Measurements from ENCODE around the gene FAIM. TPM values are rescaled to one million over a fixed set of nuclear protein-coding genes. Genes with fewer than 3 reads are reported as not detected.

FAIM gene
- total RNA-seq, 2 experiments from 2014 or later: 6.0 TPM

GRCh38 chr3:138624518-138624917 lies 15.9 kb downstream of the FAIM start:
- ChIA-PET CTCF (interaction anchor here (1.0 to 1.4 kb wide), 2 partner anchors 291 to 299 kb away, joined by 3 read pairs; no protein-coding TSS in a partner anchor), POLR2A (no interaction called here)
- no peak for DNase-seq
- intact Hi-C loops (cut with micrococcal nuclease): no loop called here
- no peak overlapping the region for H3K4me3 Mint-ChIP-seq
- no peaks in the 10 kb centered on the region for H3K27me3 Mint-ChIP-seq
- no peaks in the 10 kb centered on the region for H3K9me3 Mint-ChIP-seq
- TF ChIP-seq, protein P1, sequence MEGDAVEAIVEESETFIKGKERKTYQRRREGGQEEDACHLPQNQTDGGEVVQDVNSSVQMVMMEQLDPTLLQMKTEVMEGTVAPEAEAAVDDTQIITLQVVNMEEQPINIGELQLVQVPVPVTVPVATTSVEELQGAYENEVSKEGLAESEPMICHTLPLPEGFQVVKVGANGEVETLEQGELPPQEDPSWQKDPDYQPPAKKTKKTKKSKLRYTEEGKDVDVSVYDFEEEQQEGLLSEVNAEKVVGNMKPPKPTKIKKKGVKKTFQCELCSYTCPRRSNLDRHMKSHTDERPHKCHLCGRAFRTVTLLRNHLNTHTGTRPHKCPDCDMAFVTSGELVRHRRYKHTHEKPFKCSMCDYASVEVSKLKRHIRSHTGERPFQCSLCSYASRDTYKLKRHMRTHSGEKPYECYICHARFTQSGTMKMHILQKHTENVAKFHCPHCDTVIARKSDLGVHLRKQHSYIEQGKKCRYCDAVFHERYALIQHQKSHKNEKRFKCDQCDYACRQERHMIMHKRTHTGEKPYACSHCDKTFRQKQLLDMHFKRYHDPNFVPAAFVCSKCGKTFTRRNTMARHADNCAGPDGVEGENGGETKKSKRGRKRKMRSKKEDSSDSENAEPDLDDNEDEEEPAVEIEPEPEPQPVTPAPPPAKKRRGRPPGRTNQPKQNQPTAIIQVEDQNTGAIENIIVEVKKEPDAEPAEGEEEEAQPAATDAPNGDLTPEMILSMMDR (IDR thresholded peaks at IDR 0.05): no peak
- H3K4me1 Mint-ChIP-seq (ENCODE audit: low read depth): no peaks in the 10 kb centered on the region
- no peak for ATAC-seq
- H3K27ac Mint-ChIP-seq: no peak overlapping the region
- no peaks in the 10 kb centered on the region for H3K36me3 Mint-ChIP-seq (ENCODE audit: low read depth)

- H3K36me3 Mint-ChIP-seq (ENCODE audit: low read depth): no peaks in the 10 kb centered on the region
- H3K4me1 Mint-ChIP-seq (ENCODE audit: low read depth): no peaks in the 10 kb centered on the region
- ChIA-PET POLR2A (no interaction called here), CTCF (interaction anchor here (1.0 to 1.4 kb wide), 3 partner anchors 29 to 297 kb away, joined by 3 read pairs; no protein-coding TSS in a partner anchor)
- no peak overlapping the region for H3K27ac Mint-ChIP-seq
- no peak for ATAC-seq
- H3K4me3 Mint-ChIP-seq: no peak overlapping the region
- DNase-seq: no peak
- TF ChIP-seq, protein P1 (IDR thresholded peaks at IDR 0.05): no peak
- intact Hi-C loops (cut with micrococcal nuclease): no loop called here
- no peaks in the 10 kb centered on the region for H3K27me3 Mint-ChIP-seq
- no peaks in the 10 kb centered on the region for H3K9me3 Mint-ChIP-seq
Observed at GRCh38 chr3:138625707-138626365, 17.3 kb downstream of the FAIM start.

- TF ChIP-seq, protein P1 (IDR thresholded peaks at IDR 0.05): no peak
- Mint-ChIP-seq H3K27me3 (no peaks in the 10 kb centered on the region), H3K4me3 (no peak overlapping the region), H3K4me1 (ENCODE audit: low read depth) (no peaks in the 10 kb centered on the region), H3K36me3 (ENCODE audit: low read depth) (peaks cover 2% of the 10 kb centered on the region), H3K9me3 (no peaks in the 10 kb centered on the region), H3K27ac (no peak overlapping the region)
- DNase-seq (no peak), ATAC-seq (no peak)
- ChIA-PET POLR2A (no interaction called here), CTCF (interaction anchor here (2.3 kb wide), 1 partner anchor 293 kb away, joined by 5 read pairs; no protein-coding TSS in a partner anchor)
- intact Hi-C loops (cut with micrococcal nuclease): no loop called here
Observed at GRCh38 chr3:138629526-138629925, 21.0 kb downstream of the FAIM start.

DNA sequence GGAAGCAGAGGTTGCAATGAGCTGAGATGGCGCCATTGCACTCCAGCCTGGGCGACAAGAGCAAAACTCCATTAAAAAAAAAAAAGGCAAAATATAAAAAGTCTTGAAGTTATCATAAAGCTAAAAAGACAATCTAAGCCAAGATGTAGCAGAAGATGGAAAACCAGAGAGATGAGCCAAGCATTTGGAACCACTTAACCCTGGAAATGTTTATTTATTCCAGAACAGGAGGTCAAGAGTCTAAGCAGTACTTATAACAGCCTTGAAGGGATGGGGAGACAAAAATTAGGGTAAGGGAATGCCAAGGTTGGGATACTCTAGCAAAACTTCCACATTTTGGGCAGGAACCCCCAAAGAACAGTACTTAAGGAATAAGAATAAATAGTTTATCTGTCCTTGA lies 30.1 kb downstream of the FAIM start:
- intact Hi-C loops (cut with micrococcal nuclease): no loop called here
- Mint-ChIP-seq H3K27me3 (no peaks in the 10 kb centered on the region), H3K27ac (no peak overlapping the region), H3K4me3 (no peak overlapping the region), H3K36me3 (ENCODE audit: low read depth) (peaks cover 2% of the 10 kb centered on the region), H3K9me3 (peaks cover 23% of the 10 kb centered on the region), H3K4me1 (ENCODE audit: low read depth) (no peaks in the 10 kb centered on the region)
- DNase-seq: no peak
- no peak for ATAC-seq
- CTCF ChIA-PET: no interaction called here
- POLR2A ChIA-PET: no interaction called here
- TF ChIP-seq, protein P1 (IDR thresholded peaks at IDR 0.05): no peak

DNA sequence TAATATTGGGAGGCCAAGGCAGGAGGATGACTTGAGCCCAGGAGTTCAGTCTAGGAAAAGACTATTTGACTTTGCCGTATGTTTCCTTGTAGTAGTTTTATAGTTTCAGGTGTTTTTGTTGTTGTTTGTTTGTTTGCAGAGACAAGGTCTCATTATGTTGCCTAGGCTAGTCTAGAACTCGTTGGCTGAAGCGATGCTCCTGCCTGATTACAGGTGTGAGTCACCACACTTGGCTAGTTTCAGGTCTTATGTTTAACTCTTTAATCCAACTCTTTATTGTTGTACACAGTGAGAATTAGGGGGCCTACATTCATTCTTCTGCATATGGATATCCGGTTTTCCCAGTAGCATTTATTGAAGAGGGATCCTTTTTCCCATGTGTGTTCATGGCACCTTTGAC lies 32.0 kb downstream of the FAIM start:
- intact Hi-C loops (cut with micrococcal nuclease): no loop called here
- Mint-ChIP-seq H3K36me3 (ENCODE audit: low read depth) (no peaks in the 10 kb centered on the region), H3K4me1 (ENCODE audit: low read depth) (no peaks in the 10 kb centered on the region), H3K9me3 (peaks cover 34% of the 10 kb centered on the region), H3K27ac (no peak overlapping the region), H3K27me3 (no peaks in the 10 kb centered on the region), H3K4me3 (no peak overlapping the region)
- CTCF ChIA-PET: no interaction called here
- no peak for ATAC-seq
- no peak for DNase-seq
- TF ChIP-seq, protein P1 (IDR thresholded peaks at IDR 0.05): no peak
- POLR2A ChIA-PET: no interaction called here

Data from activated CD8-positive, alpha-beta T cell treated with anti-CD3 and anti-CD28 coated beads for 36 hours (primary cell).